ENCODE measurements around the gene AP2S1. TPM values are rescaled to one million over a fixed set of nuclear protein-coding genes. Genes with fewer than 3 reads are reported as not detected.
A peak's percentile ranks its signal among the peaks of the same experiment; 100 is the strongest.

The AP2S1 gene
- total and polyA plus RNA-seq, 12 donors = 68.7 to 192 (median 80.7) TPM

- intact Hi-C loops (cut with DNase I) = loop anchor here in 2 of 10 donors (5.0 kb wide), 1 partner anchor 87 kb away; no protein-coding TSS in a partner anchor
- TF ChIP-seq CTCF (IDR thresholded peaks at IDR 0.05) = no peak
- 79 to 84% methylated on average over 9 of the region's 9 CpGs for WGBS, 2 donors
- DNase-seq (no peak), ATAC-seq (no peak)
- Histone ChIP-seq H3K9me3 (no peaks in the 10 kb centered on the region), H3K27me3 (no peaks in the 10 kb centered on the region), H3K4me3 (no peak overlapping the region), H3K27ac (no peak overlapping the region), H3K36me3 (peaks cover 0 to 76% (median 26%) of the 10 kb centered on the region in 9 donors), H3K4me1 (peaks cover 3 to 37% (median 24%) of the 10 kb centered on the region in 9 donors)
These were observed 6.6 kb downstream of the AP2S1 start for GRCh38 chr19:46844067-46844489.

GRCh38 chr19:46842791-46843190 lies 7.9 kb downstream of the AP2S1 start:
- intact Hi-C loops (cut with DNase I) = loop anchor here in 2 of 10 donors (5.0 kb wide), 1 partner anchor 85 kb away; no protein-coding TSS in a partner anchor
- TF ChIP-seq CTCF (IDR thresholded peaks at IDR 0.05) = no peak
- ATAC-seq (no peak), DNase-seq (no peak)
- peaks cover 3 to 26% (median 19%) of the 10 kb centered on the region in 9 donors for H3K4me1 ChIP-seq
- H3K4me3 ChIP-seq = no peak overlapping the region
- H3K27ac ChIP-seq = no peak overlapping the region
- H3K9me3 ChIP-seq = no peaks in the 10 kb centered on the region
- 82 to 84% methylated on average over 11 of the region's 11 CpGs for WGBS, 2 donors
- H3K27me3 ChIP-seq = no peaks in the 10 kb centered on the region
- peaks cover 0 to 86% (median 34%) of the 10 kb centered on the region in 9 donors for H3K36me3 ChIP-seq

- ATAC-seq (peak; percentile 65 to 87 (median 80)), DNase-seq (peak; percentile 73 to 78)
- Histone ChIP-seq H3K4me1 (peaks cover 3 to 28% (median 21%) of the 10 kb centered on the region in 9 donors), H3K36me3 (peaks cover 0 to 90% (median 38%) of the 10 kb centered on the region in 9 donors), H3K4me3 (no peak overlapping the region), H3K9me3 (no peaks in the 10 kb centered on the region), H3K27me3 (no peaks in the 10 kb centered on the region), H3K27ac (peak overlapping the region in 9 of 10 donors; percentile 40 to 81 (median 50))
- WGBS, 2 donors = 44 to 50% methylated on average over 12 of the region's 12 CpGs
- intact Hi-C loops (cut with DNase I) = loop anchor here in 5 of 10 donors (2.0 to 5.0 kb wide), 2 partner anchors 84 to 85 kb away; no protein-coding TSS in a partner anchor
- no peak for TF ChIP-seq CTCF (IDR thresholded peaks at IDR 0.05)
These were observed 9.1 kb downstream of the AP2S1 start for GRCh38 chr19:46841458-46842083.

- intact Hi-C loops (cut with DNase I) = loop anchor here (1.0 to 5.0 kb wide), 4 partner anchors 82 to 84 kb away; no protein-coding TSS in a partner anchor
- Histone ChIP-seq H3K4me1 (peaks cover 3 to 35% (median 17%) of the 10 kb centered on the region in 9 donors), H3K27ac (peak overlapping the region in 9 of 10 donors; percentile 21 to 81 (median 50)), H3K9me3 (no peaks in the 10 kb centered on the region), H3K36me3 (peaks cover 0 to 94% (median 38%) of the 10 kb centered on the region in 9 donors), H3K4me3 (no peak overlapping the region), H3K27me3 (no peaks in the 10 kb centered on the region)
- ATAC-seq = peak; percentile 15 to 77 (median 60)
- 19 to 20% methylated on average over 13 of the region's 13 CpGs for WGBS, 2 donors
- peak; percentile 65 to 90 (median 86) for TF ChIP-seq CTCF (IDR thresholded peaks at IDR 0.05)
- peak in 1 of 2 donors; percentile 47 for DNase-seq
These were observed 10.1 kb downstream of the AP2S1 start for GRCh38 chr19:46840498-46840942.

Data from heart right ventricle (tissue), 16 donors.